GM19397 (cell line): ENCODE results near the gene INSR.
A peak's percentile ranks its signal among the peaks of the same experiment; 100 is the strongest.

ENCODE experiments used
- ATAC-seq: cut with Tn5 transposase; IDR thresholded peaks from one replicate; pipeline ENCODE4 v1.9.1; 2021; ENCODE audit warnings: mild to moderate bottlenecking, moderate library complexity; ENCODE audit not compliant: unreplicated experiment

Gene INSR

DNA sequence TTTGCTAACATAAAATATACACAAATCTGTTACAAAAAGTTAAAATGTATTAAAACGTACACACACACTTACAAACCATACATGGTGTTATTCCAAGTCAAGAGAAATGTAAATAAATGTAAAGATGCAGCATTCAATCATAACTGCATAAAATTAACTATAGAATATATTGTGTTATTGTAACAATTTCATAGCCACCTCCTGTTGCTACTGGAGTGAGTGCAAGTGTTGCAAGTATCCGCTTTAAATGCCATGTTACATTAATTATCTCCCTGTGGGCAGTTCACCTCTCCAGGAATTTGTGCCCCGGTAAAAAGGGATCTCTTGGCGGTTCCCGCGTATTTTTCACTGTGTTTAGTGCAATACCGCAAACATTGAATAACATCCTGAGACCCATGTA is 3.5 kb upstream of the INSR start:
- ATAC-seq, result no peak

DNA sequence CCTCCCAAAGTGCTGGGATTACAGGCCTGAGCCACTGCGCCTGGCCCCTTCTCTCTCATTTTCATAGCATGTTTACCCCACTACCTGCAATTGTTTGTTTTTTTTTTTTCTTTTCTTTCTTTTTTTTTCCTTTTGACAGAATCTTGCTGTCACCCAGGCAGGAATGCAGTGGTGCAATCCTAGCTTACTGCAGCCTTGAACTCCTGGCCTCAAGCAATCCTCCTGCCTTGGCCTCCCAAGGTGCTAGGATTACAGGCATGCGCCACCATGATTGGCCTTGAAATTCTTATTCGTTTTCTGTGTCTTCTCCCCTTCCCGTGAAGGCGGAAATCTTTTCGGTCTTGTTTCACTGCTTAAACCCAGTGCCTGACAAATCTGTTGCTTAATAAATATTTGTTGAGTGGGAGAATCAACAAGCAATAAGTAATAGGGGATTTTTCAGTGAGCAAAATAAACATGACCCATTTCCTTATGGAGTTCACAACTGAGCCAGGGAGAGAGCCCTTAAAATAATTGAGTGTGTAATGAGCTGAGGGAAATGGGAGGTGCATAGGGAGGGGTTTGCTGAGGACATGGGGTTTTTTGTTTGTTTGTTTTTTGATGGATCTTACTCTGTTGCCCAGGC is 1.8 kb upstream of the INSR start:
- no peak for ATAC-seq

DNA sequence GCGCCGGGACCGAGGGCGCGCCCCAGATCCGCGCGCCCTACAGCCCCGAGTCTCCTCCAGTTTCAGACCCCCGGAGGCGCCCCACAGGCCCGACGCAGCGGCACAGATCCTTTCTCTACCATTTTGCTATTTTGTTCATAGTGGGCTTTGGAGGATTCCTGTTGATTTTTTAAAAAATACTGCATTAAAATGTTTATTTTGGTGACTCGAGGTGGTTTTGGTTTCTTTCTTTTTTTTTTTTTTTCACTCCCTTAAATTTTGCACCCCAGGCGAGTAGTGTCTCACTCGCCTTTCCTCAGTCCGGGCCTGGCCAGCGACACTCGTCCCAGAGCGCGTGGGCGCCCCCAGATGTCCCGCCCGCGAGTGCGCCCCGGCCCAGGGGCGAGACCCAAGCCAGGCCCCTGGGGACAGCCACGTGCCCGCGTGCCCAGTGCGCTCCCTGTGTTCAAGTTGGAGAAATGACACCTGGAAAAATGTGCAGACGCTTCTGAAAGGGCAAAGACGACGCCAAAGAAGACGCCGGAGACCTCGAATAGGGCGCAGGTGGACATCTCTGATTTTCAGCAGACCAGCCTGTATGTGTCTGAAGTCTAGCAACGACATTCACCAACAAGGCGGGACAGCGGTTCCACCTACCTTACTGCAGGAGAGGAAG is 471 bp upstream of the INSR start:
- ATAC-seq, result peak; percentile 60

DNA sequence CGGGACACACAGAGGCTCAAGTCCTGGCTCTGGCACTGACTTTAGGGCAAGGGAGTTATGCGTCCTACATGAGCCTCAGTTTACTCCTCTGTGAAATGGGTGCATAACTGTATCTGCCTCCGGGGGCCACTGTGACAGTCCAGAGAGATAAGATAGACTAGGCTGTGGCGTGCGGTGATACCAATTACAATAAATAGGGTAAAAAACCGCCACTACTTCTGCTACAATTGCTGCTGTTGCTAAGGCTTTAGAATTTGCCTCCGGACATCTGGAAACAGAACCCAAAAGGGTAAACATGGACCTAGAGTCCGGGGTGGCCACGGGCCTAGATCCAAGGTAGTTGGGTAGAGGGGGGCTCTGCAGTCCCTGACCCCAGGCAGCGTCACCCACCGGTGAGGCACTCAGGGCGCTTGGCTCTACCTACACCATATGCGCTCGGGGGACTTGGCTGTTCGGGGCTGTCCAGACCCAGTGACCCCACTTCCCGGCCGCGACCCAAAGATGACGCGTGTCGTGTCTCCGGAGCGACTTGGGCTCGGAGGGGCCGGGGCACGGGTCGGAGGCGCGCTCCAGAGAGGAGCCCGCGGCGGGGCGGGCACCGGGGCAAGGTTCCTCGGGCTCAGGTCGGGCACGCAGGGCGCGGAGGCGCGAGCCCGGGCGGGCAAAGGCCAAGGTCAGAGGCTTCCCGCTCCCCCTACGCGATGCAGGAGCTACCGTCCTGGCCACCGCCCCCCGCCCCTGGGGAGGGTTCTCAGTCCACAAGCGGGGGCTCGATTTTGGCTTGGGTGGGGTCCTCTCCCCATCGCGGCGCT is 1.1 kb downstream of the INSR start:
- no peak for ATAC-seq

DNA sequence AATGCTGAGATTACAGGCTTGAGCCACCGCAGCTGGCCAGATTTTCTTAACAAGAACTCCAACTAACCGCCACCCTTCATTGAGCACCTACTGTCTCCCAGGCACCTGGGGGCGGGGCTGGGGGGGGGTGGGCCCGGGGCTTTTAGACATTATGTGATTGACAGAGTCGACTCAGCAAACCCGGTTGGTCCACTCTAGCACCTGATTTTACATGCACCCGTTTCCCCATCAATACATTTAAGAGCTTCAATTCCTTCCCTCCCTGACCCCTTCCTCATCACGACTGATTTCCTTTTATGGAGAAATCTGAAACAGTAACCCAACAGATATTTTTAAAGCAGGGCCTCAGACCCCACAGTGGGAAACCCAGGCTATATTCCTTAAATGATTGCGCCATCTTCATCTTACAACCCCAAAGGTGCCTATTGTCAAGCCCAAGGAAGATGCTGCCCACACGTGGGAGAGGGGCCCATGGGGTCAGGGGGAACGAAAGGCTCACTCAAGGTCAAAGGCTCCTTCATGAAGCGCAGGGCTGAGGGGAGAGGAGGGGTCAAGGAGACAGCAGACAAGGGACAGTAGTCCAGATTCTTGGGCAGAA is 1.8 kb downstream of the INSR start:
- no peak for ATAC-seq

DNA sequence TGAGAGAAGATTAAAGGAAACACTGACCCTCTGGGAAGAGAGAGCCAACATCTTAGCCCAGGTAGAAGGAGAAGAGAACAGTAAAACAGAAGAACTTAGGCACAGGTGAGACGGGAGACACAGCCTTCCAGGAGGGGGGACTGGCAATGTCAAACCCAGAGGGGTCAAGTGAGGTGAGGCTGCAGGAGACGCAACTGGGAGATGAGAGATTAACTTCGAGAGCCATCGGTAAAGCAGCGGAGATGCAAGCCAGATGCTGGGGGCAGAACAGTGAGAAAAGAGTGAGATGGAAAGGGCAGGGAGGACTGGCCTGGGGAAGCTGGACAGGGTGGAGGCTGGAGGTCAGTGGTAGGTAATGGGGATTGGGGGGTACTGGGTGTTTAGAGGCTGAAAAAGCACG is 5.2 kb downstream of the INSR start:
- no peak for ATAC-seq

DNA sequence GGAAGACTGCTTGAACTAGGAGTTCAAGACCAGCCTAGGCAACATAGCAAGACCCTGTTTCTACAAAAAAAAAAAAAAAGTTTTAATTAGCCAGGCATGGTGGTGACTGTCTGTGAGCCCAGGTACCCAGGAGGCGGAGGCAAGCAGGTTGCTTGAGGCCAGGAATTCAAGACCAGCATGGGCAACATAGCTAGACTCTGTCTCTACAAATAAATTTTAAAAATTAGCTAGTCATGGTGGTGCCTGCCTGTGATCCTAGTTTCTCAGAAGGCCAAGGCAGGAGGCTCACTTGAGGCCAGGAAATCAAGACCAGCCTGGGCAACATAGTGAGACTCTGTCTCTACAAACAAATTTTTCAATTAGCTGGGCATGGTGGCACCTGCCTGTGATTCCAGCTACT is 6.1 kb downstream of the INSR start:
- ATAC-seq, result no peak

DNA sequence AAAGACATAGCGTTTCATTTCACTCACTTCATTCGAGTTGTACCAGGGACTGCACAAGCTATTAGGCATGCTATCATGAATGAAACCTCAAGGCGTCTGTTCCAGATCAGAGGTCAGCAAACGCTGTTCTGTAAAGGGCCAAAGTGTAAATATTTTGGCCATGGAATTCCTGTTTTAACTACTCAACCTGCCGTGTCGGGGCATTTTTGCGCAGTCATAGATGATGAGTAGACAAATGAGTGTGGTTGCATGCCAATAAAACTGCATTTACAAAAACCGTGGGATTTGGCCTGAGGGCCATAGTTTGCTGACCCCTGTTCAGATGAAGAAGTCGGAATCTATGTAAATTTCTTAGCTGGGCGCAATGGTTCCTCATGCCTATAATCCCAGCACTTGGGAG is 6.5 kb downstream of the INSR start:
- no peak for ATAC-seq

DNA sequence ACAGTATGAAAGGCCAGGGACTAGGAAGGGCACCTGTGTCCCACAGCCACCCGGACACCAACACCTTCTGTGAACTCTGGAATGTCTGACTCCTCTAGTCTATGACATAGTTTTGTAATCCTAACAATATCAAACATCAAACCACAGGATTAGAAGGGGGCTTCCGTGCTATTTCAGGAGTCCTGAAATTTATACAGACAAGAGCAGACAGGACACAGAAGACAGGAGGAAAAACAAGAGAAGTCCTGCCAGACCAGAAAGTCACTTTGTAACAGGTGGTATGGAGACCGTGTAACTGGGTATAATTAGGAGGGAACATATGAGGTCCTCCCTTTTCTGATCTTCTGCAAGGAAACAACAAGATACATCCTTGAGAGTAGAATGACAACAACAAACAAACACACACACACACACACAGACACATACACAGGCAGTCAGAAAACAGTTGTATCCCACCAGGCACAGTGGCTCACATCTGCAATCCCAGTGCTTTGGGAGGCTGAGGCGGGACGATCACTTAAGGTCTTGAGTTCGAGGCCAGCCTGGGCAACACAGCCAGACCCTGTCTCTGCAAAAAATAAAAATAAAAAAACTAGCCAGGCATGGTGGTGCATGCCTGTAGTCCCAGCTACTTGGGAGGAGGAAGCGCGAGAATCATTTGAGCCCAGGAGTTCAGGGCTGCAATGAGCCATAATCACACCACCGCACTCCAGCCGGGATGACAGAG is 13.1 kb downstream of the INSR start:
- no peak for ATAC-seq

DNA sequence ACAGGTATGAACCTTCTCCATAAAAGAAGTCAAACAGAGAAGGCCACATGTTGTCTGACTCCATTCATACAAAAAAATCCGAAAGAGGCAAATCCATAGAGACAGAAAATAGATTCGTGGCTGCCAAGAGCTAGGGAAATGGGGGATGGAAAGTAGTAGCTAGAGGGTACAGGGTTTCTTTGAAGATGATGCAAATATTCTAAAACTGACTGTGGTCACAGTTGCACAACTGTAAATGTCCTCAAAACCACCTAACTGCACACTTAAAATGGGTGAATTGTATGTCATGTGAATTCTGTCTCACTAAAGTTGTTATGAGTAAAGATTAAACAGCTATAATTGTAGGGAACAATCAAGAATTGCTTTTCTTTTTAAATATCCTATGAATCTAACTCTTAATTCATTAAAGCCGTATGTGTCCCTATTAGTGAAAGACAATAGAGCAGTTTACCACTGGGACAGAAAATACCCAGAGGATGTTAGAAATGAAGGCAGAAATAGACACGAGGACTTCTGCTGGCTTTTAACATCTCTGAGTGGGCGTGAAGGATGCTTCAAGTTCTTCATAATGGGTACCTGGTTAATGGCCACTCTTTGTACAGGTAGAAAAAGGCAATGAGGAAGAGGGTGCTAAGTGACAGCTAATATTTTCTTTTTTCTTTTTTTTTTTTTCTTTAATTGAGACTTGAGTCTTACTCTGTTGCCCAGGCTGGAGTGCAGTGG is 21.2 kb downstream of the INSR start:
- ATAC-seq, result peak; percentile 70

DNA sequence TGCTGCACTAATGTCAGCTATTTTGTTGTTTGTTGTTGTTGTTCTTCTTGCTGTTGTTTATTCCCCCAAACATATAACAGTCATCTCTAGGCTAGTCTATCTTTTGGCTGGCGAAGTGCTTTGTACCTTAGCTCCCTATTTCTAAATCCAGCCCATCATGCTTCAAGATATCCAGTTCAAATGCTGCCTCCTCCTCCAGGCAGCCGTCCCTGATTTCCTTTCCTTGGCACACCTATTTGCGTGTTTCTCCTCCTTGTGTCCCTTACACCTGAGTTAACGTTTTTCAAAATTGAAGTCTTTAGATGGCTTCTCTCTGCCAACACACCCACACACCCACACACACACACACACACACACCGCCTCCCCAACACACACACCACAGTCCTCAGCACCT is 25.5 kb downstream of the INSR start:
- ATAC-seq, result no peak

DNA sequence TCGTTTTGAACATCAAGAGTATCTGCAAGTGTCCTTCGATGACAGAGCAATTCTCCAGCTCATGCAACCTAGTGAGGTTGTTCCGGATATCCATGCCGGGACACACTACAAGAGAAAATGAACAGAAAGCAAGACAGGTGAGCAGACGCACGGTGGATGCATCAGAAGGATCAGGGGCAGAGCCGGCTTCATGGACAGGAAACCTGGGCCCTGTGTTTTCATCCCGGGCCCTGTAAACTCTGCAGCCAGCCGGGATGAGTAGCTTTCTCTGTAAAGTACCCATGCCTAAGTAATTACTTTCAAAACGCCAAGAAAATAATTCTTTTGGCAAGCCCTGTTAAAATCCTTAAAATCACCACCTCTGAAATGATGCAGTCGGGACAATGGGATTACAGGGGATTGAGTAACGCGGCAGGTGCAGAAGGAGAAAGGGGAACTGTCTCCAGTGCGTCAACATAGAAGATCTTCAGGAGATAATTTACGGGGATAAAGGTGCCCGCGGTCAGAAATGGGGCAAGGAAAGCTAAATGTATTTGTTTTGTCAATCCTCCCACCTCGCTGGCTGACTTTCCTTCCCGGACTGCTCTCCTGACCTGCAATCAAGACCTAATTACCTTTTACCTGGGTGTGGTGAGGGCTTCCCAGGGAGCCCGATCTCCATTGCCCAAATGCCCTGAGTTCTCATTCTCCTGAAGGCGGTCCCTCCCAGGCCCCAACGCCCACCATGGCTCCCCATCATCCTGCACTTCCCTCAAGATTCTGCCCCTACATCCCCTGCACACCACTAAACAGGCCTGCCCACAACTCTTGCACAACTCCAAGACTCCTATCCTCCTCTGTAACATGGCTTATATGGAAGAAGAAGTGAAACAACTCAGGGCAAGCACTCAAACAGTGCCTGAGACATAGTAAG is 26.2 kb downstream of the INSR start:
- no peak for ATAC-seq

DNA sequence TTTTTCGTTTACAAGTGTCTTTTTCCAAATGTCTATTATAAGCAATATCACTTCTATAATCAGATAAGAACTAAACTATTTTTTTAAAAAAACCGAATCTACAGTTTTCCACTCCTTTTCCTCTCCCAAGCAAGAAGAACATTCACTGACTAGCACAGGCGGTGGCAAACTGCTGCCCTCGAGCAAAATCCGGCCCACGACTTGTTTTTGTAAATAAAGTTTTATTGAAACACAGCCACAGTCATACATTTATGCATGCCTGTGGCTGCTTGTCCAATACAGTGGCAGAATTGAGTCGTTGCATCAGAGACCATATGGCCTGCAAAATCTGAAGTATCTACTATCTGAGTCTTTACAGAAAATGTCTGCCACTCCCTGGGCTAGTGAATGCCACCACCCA is 27.4 kb downstream of the INSR start:
- ATAC-seq, result no peak

DNA sequence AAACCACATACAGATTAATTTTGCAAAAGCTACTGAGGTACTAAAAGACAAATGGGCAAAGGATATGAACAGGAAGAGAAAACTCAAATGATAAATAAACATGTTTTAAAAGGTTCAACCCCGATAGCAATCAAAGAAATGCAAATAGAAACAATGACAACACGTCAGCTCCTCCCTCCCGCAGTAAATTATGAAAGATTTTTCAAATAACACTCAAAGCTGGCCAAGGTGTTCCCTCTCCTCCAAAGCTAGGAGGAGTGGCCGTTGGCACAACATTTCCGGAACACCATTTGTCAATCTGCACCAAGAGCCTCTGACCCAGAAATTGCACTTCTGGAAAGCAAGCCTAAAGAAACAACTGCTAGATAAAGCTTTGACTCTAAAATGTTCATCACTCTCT is 28.3 kb downstream of the INSR start:
- ATAC-seq, result no peak

DNA sequence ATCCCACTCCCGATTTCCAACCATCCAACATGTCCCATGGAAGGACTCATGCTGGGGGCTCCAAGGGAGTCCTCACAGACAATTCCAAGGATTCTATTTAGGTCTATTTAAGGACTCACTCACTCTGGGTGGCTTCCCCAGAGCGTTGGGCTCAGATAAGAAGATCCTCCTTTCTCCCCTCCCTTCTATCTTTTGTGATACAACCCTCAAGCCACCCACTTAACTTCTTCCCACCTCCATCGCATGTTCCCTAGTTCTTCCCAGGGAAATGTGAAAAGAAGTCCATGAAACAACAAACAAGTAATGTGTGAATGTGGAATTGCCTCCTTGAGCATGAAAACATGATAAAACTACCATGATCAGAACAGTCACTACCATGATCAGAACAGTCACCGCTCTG is 29.4 kb downstream of the INSR start:
- no peak for ATAC-seq

DNA sequence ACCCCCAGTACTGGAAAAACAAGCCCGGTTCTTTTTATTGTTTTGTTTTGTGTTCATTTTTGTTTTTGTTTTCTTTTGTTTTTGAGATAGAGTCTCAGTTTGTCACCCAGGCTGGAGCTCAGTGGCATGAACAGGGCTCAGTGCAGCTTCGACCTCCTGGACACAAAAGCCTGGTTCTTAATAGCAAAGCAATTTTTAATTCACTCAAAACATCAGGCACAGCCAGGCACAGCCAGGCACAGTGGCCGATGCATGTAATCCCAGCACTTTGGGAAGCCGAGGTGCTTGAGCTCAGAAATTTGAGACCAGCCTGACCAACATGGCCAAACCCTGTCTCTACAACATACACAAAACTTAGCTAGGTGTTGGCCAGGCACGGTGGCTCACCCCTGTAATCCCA is 30.7 kb downstream of the INSR start:
- no peak for ATAC-seq

DNA sequence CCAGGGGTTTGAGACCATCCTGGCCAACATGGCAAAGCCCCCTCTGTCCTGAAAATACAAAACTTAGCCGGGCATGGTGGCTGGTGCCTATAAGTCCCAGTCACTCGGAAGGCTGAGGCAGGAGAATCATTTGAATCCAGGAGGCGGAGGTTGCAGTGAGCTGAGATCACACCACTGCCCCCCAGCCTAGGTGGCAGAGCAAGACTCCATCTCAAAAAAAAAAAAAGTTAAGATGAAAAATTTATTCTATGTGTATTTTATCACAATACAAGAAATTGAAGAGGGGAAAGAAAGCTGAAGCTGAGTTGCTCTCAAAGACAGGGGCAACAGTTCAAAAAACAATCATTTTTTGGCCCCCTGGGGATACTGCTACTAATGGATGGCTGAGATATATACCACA is 31.1 kb downstream of the INSR start:
- no peak for ATAC-seq

DNA sequence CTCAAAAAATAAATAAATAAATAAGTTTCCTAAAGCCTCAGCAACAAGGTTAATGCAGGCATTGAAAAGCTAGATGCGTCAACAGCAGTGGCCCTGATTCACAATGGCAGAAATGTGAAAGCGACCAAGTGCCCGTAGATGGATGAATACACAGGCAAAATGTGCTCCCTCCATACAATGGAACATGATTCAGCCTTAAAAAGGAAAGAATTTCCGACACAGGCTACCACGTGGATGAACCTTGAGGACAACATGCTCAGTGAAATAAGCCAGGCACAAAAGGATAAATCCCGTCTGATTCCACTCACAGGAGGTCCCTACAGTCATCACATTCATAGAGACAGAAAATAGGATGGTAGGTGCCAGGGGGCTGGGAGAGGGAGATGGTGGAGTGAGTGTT is 31.7 kb downstream of the INSR start:
- no peak for ATAC-seq

DNA sequence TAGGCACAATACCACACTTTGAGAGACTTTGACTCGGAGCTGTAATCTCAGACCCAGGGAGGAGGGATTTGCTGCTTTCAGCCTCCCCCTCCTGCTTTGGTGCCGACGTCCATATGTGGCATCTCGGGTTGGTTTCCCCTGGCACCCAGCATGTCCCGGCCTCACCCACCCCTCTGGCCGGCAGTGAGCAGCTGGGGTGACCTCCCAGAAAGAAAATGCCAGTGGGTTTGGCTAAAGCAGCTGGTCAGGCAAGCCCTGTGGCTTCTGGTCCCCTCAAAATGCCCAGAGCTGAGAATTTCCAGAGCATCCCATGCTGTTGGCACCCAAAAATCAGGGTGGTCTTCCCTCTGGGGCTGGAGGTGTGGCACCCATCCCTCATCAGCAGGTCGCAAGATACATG is 34.1 kb downstream of the INSR start:
- no peak for ATAC-seq
